ENCODE measurements around the gene INIP. TPM values are rescaled to one million over a fixed set of nuclear protein-coding genes. Genes with fewer than 3 reads are reported as not detected.

Gene INIP
- total and polyA plus RNA-seq, 2 experiments from 2014 or later: 16.7 to 30.4 TPM

DNA sequence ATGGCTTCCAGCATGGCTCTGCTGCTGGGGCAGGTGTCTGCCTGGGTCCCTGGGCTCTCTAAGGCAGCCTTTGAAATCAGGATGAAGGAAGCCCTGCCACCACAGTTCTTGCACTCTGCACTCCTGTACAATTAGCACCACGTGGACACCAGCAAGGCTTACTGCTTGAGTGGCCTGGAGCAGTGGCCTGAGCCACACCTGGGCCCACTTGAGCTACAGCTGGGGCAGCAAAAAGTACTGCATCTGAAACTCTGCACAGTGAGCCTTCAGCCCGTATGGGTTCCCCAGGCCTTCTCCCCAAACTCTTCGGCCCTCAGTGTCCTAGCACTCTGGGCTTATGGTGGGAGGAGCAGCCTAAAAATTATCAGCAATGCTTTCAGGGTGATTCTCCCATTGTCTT is 8.0 kb upstream of the INIP start:
- Mint-ChIP-seq H3K27me3 (ENCODE audit: insufficient read depth, low read depth, poor library complexity) (peaks cover 3% of the 10 kb centered on the region), H3K4me3 (no peak overlapping the region), H3K9me3 (no peaks in the 10 kb centered on the region), H3K36me3 (ENCODE audit: low read depth) (no peaks in the 10 kb centered on the region), H3K27ac (no peak overlapping the region), H3K4me1 (no peaks in the 10 kb centered on the region)
- Histone ChIP-seq H3K36me3 (ENCODE audit: insufficient read depth) (no peaks in the 10 kb centered on the region), H3F3A (replicated peaks; ENCODE audit: low read depth) (no peaks in the 10 kb centered on the region), H3K79me2 (replicated peaks; ENCODE audit: insufficient read depth) (no peaks in the 10 kb centered on the region), H2AFZ (no peak overlapping the region), H3K27ac (ENCODE audit: low read depth) (no peak overlapping the region), H3K27me3 (ENCODE audit: insufficient read depth) (no peaks in the 10 kb centered on the region), H3K4me3 (no peak overlapping the region), H3K4me1 (ENCODE audit: insufficient read depth) (no peaks in the 10 kb centered on the region), H4K20me1 (replicated peaks; ENCODE audit: insufficient read depth) (no peaks in the 10 kb centered on the region), H3K9me2 (ENCODE audit: insufficient read depth) (no peaks in the 10 kb centered on the region), H3K4me2 (no peak overlapping the region)
- DNase-seq (ENCODE audit: low spot score) (no peak), ATAC-seq (no peak)
- TF ChIP-seq JUNB (IDR thresholded peaks at IDR 0.05; ENCODE audit: unreplicated experiment): no peak
- TF ChIP-seq, protein P1, sequence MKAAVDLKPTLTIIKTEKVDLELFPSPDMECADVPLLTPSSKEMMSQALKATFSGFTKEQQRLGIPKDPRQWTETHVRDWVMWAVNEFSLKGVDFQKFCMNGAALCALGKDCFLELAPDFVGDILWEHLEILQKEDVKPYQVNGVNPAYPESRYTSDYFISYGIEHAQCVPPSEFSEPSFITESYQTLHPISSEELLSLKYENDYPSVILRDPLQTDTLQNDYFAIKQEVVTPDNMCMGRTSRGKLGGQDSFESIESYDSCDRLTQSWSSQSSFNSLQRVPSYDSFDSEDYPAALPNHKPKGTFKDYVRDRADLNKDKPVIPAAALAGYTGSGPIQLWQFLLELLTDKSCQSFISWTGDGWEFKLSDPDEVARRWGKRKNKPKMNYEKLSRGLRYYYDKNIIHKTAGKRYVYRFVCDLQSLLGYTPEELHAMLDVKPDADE (IDR thresholded peaks at IDR 0.05): no peak
- TF ChIP-seq POLR2AphosphoS5 (IDR thresholded peaks at IDR 0.05; ENCODE audit: low read depth): no peak
- no peak for TF ChIP-seq EZH2phosphoT487 (IDR thresholded peaks at IDR 0.05; ENCODE audit: unreplicated experiment)
- no peak for TF ChIP-seq EZH2 (IDR thresholded peaks at IDR 0.05; ENCODE audit: low read depth, unreplicated experiment)
- TF ChIP-seq, protein P2, sequence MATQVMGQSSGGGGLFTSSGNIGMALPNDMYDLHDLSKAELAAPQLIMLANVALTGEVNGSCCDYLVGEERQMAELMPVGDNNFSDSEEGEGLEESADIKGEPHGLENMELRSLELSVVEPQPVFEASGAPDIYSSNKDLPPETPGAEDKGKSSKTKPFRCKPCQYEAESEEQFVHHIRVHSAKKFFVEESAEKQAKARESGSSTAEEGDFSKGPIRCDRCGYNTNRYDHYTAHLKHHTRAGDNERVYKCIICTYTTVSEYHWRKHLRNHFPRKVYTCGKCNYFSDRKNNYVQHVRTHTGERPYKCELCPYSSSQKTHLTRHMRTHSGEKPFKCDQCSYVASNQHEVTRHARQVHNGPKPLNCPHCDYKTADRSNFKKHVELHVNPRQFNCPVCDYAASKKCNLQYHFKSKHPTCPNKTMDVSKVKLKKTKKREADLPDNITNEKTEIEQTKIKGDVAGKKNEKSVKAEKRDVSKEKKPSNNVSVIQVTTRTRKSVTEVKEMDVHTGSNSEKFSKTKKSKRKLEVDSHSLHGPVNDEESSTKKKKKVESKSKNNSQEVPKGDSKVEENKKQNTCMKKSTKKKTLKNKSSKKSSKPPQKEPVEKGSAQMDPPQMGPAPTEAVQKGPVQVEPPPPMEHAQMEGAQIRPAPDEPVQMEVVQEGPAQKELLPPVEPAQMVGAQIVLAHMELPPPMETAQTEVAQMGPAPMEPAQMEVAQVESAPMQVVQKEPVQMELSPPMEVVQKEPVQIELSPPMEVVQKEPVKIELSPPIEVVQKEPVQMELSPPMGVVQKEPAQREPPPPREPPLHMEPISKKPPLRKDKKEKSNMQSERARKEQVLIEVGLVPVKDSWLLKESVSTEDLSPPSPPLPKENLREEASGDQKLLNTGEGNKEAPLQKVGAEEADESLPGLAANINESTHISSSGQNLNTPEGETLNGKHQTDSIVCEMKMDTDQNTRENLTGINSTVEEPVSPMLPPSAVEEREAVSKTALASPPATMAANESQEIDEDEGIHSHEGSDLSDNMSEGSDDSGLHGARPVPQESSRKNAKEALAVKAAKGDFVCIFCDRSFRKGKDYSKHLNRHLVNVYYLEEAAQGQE (IDR thresholded peaks at IDR 0.05; ENCODE audit: unreplicated experiment): no peak
- no peak for TF ChIP-seq NANOG (IDR thresholded peaks at IDR 0.05; ENCODE audit: borderline replicate concordance)
- TF ChIP-seq, protein P3, sequence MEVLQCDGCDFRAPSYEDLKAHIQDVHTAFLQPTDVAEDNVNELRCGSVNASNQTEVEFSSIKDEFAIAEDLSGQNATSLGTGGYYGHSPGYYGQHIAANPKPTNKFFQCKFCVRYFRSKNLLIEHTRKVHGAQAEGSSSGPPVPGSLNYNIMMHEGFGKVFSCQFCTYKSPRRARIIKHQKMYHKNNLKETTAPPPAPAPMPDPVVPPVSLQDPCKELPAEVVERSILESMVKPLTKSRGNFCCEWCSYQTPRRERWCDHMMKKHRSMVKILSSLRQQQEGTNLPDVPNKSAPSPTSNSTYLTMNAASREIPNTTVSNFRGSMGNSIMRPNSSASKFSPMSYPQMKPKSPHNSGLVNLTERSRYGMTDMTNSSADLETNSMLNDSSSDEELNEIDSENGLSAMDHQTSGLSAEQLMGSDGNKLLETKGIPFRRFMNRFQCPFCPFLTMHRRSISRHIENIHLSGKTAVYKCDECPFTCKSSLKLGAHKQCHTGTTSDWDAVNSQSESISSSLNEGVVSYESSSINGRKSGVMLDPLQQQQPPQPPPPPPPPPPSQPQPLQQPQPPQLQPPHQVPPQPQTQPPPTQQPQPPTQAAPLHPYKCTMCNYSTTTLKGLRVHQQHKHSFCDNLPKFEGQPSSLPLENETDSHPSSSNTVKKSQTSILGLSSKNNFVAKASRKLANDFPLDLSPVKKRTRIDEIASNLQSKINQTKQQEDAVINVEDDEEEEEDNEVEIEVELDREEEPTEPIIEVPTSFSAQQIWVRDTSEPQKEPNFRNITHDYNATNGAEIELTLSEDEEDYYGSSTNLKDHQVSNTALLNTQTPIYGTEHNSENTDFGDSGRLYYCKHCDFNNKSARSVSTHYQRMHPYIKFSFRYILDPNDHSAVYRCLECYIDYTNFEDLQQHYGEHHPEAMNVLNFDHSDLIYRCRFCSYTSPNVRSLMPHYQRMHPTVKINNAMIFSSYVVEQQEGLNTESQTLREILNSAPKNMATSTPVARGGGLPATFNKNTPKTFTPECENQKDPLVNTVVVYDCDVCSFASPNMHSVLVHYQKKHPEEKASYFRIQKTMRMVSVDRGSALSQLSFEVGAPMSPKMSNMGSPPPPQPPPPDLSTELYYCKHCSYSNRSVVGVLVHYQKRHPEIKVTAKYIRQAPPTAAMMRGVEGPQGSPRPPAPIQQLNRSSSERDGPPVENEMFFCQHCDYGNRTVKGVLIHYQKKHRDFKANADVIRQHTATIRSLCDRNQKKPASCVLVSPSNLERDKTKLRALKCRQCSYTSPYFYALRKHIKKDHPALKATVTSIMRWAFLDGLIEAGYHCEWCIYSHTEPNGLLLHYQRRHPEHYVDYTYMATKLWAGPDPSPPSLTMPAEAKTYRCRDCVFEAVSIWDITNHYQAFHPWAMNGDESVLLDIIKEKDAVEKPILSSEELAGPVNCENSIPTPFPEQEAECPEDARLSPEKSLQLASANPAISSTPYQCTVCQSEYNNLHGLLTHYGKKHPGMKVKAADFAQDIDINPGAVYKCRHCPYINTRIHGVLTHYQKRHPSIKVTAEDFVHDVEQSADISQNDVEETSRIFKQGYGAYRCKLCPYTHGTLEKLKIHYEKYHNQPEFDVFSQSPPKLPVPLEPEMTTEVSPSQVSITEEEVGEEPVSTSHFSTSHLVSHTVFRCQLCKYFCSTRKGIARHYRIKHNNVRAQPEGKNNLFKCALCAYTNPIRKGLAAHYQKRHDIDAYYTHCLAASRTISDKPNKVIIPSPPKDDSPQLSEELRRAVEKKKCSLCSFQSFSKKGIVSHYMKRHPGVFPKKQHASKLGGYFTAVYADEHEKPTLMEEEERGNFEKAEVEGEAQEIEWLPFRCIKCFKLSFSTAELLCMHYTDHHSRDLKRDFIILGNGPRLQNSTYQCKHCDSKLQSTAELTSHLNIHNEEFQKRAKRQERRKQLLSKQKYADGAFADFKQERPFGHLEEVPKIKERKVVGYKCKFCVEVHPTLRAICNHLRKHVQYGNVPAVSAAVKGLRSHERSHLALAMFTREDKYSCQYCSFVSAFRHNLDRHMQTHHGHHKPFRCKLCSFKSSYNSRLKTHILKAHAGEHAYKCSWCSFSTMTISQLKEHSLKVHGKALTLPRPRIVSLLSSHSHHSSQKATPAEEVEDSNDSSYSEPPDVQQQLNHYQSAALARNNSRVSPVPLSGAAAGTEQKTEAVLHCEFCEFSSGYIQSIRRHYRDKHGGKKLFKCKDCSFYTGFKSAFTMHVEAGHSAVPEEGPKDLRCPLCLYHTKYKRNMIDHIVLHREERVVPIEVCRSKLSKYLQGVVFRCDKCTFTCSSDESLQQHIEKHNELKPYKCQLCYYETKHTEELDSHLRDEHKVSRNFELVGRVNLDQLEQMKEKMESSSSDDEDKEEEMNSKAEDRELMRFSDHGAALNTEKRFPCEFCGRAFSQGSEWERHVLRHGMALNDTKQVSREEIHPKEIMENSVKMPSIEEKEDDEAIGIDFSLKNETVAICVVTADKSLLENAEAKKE (CRISPR knock-in tag; IDR thresholded peaks at IDR 0.05): no peak
- TF ChIP-seq, protein P4, sequence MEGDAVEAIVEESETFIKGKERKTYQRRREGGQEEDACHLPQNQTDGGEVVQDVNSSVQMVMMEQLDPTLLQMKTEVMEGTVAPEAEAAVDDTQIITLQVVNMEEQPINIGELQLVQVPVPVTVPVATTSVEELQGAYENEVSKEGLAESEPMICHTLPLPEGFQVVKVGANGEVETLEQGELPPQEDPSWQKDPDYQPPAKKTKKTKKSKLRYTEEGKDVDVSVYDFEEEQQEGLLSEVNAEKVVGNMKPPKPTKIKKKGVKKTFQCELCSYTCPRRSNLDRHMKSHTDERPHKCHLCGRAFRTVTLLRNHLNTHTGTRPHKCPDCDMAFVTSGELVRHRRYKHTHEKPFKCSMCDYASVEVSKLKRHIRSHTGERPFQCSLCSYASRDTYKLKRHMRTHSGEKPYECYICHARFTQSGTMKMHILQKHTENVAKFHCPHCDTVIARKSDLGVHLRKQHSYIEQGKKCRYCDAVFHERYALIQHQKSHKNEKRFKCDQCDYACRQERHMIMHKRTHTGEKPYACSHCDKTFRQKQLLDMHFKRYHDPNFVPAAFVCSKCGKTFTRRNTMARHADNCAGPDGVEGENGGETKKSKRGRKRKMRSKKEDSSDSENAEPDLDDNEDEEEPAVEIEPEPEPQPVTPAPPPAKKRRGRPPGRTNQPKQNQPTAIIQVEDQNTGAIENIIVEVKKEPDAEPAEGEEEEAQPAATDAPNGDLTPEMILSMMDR (conservative IDR thresholded peaks at IDR 0.05; ENCODE audit: low read depth in 2 of 2): no peak
- no peak for TF ChIP-seq ZNF331 (CRISPR knock-in tag; IDR thresholded peaks at IDR 0.05; ENCODE audit: low read depth)
- TF ChIP-seq ZNF114 (CRISPR knock-in tag; IDR thresholded peaks at IDR 0.05): no peak
- no peak for TF ChIP-seq CREB1 (CRISPR knock-in tag; IDR thresholded peaks at IDR 0.05; ENCODE audit: low read depth)
- TF ChIP-seq STAT1 (IDR thresholded peaks at IDR 0.05; ENCODE audit: unreplicated experiment): no peak

All from GM23338 (cell line).